NCI-H69 (cell line): ENCODE data around the gene TRABD2B.

Source experiments
- DNase-seq: peaks from one replicate; lab custom pipeline; 2025; lab: John Stamatoyannopoulos, UW

TRABD2B gene

GRCh38 chr1:47795102-47795501 lies 202.1 kb downstream of the TRABD2B start:
- no peak for DNase-seq

- no peak for DNase-seq
Observed at GRCh38 chr1:47794530-47794929, 202.7 kb downstream of the TRABD2B start.

GRCh38 chr1:47794081-47794480 lies 203.1 kb downstream of the TRABD2B start:
- DNase-seq = no peak

- DNase-seq = peak; percentile 43
Observed at GRCh38 chr1:47793563-47793962, 203.6 kb downstream of the TRABD2B start.

- DNase-seq = no peak
Observed at GRCh38 chr1:47792779-47793178, 204.4 kb downstream of the TRABD2B start.

- no peak for DNase-seq
Observed at GRCh38 chr1:47791879-47792608, 205.1 kb downstream of the TRABD2B start.

GRCh38 chr1:47788761-47789160 lies 208.4 kb downstream of the TRABD2B start:
- no peak for DNase-seq

- no peak for DNase-seq
Observed at GRCh38 chr1:47787560-47787959, 209.6 kb downstream of the TRABD2B start.

- DNase-seq = no peak
Observed at GRCh38 chr1:47786316-47786715, 210.9 kb downstream of the TRABD2B start.

- DNase-seq = peak; percentile 5
Observed at GRCh38 chr1:47785561-47786271, 211.5 kb downstream of the TRABD2B start.

GRCh38 chr1:47785118-47785517 lies 212.1 kb downstream of the TRABD2B start:
- no peak for DNase-seq

- DNase-seq = no peak
Observed at GRCh38 chr1:47784497-47784822, 212.7 kb downstream of the TRABD2B start.

- DNase-seq = no peak
Observed at GRCh38 chr1:47783638-47784496, 213.3 kb downstream of the TRABD2B start.

- DNase-seq = peak; percentile 16
Observed at GRCh38 chr1:47782414-47783166, 214.6 kb downstream of the TRABD2B start.

GRCh38 chr1:47781171-47781959 lies 215.8 kb downstream of the TRABD2B start:
- DNase-seq = peak; percentile 33

- DNase-seq = no peak
Observed at GRCh38 chr1:47780469-47780995, 216.7 kb downstream of the TRABD2B start.

GRCh38 chr1:47779613-47780012 lies 217.6 kb downstream of the TRABD2B start:
- DNase-seq = peak; percentile 19

GRCh38 chr1:47778280-47778679 lies 218.9 kb downstream of the TRABD2B start:
- no peak for DNase-seq

- DNase-seq = no peak
Observed at GRCh38 chr1:47777322-47777721, 219.9 kb downstream of the TRABD2B start.

GRCh38 chr1:47776667-47777131 lies 220.5 kb downstream of the TRABD2B start:
- DNase-seq = peak; percentile 87
